Measurements from ENCODE around the gene KDM4B. TPM values are rescaled to one million over a fixed set of nuclear protein-coding genes. Genes with fewer than 3 reads are reported as not detected.

The KDM4B gene
- total RNA-seq, 1 experiment from 2014 or later, result 43.7 TPM

GRCh38 chr19:5133986-5134595, 165.2 kb downstream of the KDM4B start:
- TF ChIP-seq CTCF (conservative IDR thresholded peaks at IDR 0.05), result no peak
- H3K27me3 Mint-ChIP-seq (ENCODE audit: low read depth), result no peaks in the 10 kb centered on the region; the same call in 1 of the 2 replicates
- Histone ChIP-seq H2AK5ac (ENCODE audit: insufficient read length, low read length) (no peak overlapping the region), H4K20me1 (ENCODE audit: control insufficient read depth, insufficient read depth, insufficient read length) (no peaks in the 10 kb centered on the region), H3K27me3 (ENCODE audit: insufficient read depth, low read length) (no peaks in the 10 kb centered on the region), H2BK120ac (ENCODE audit: low read depth, low read length, poor library complexity, severe bottlenecking) (no peak overlapping the region), H3K4me1 (ENCODE audit: insufficient read depth, low read length) (no peaks in the 10 kb centered on the region), H3K79me1 (ENCODE audit: insufficient read depth, low read depth, low read length, poor library complexity, severe bottlenecking) (no peaks in the 10 kb centered on the region), H2BK5ac (ENCODE audit: insufficient read length, low read length) (no peak overlapping the region), H3K4ac (ENCODE audit: low read depth, low read length) (no peak overlapping the region), H2BK20ac (ENCODE audit: low read depth, low read length, poor library complexity, severe bottlenecking) (no peak overlapping the region), H3K9ac (ENCODE audit: extremely low read depth, insufficient read length, low read length) (no peak overlapping the region), H2BK15ac (ENCODE audit: low read depth, low read length) (no peak overlapping the region), H3K23me2 (ENCODE audit: insufficient read length, low read depth, low read length, poor library complexity, severe bottlenecking) (peaks cover 5% of the 10 kb centered on the region), H4K91ac (ENCODE audit: insufficient read length, low read depth, low read length) (no peak overlapping the region), H3K27ac (ENCODE audit: insufficient read length, low read depth, low read length) (no peak overlapping the region), H3K56ac (ENCODE audit: insufficient read length, low read depth, low read length) (no peak overlapping the region), H3T11ph (ENCODE audit: low read length) (no peak overlapping the region), H3K23ac (ENCODE audit: insufficient read length, low read depth, low read length) (no peak overlapping the region), H3K14ac (ENCODE audit: insufficient read depth, low read length) (no peak overlapping the region; the same call in 1 of the 2 replicates), H2BK12ac (ENCODE audit: insufficient read length, low read depth, low read length) (no peak overlapping the region), H4K8ac (replicated peaks; ENCODE audit: insufficient read length, low read depth, low read length) (no peak overlapping the region), H3K79me2 (ENCODE audit: insufficient read depth, low read length) (no peaks in the 10 kb centered on the region), H3K4me2 (ENCODE audit: insufficient read depth, insufficient read length, low read length) (no peak overlapping the region), H2AFZ (ENCODE audit: low read length) (no peak overlapping the region), H4K5ac (ENCODE audit: insufficient read length, low read depth, low read length) (no peak overlapping the region), H3K9me3 (ENCODE audit: control insufficient read depth, low read depth, low read length) (no peaks in the 10 kb centered on the region), H3K18ac (ENCODE audit: insufficient read length, low read depth, low read length) (no peak overlapping the region)
- H3K36me3 Mint-ChIP-seq (ENCODE audit: insufficient read depth in 1 of 3, low read depth in 3 of 3), result peaks cover 7 to 44% (median 37%) of the 10 kb centered on the region in 3 experiments; a peak in 6 of 7 replicates
- DNase-seq, result no peak
- no CpG with 5 or more reads among the region's 30 CpGs for WGBS (ENCODE audit: extremely low coverage, insufficient read length, low lambda C conversion rate)
- H3K4me3 Mint-ChIP-seq, result no peak overlapping the region
- H3K27ac Mint-ChIP-seq, result peak overlapping the region in 1 of 3 experiments; percentile 70; a peak in 1 of 7 replicates
- no peaks in the 10 kb centered on the region for H3K9me3 Mint-ChIP-seq
- peaks cover 25 to 48% of the 10 kb centered on the region in 2 experiments for H3K4me1 Mint-ChIP-seq
